NK-92 (cell line): ENCODE data around the gene NKTR.

ENCODE experiments used
- DNase-seq: peaks from one replicate; lab custom pipeline; 2025; ENCODE audit not compliant: unreplicated experiment; lab: John Stamatoyannopoulos, UW

The NKTR gene

DNA sequence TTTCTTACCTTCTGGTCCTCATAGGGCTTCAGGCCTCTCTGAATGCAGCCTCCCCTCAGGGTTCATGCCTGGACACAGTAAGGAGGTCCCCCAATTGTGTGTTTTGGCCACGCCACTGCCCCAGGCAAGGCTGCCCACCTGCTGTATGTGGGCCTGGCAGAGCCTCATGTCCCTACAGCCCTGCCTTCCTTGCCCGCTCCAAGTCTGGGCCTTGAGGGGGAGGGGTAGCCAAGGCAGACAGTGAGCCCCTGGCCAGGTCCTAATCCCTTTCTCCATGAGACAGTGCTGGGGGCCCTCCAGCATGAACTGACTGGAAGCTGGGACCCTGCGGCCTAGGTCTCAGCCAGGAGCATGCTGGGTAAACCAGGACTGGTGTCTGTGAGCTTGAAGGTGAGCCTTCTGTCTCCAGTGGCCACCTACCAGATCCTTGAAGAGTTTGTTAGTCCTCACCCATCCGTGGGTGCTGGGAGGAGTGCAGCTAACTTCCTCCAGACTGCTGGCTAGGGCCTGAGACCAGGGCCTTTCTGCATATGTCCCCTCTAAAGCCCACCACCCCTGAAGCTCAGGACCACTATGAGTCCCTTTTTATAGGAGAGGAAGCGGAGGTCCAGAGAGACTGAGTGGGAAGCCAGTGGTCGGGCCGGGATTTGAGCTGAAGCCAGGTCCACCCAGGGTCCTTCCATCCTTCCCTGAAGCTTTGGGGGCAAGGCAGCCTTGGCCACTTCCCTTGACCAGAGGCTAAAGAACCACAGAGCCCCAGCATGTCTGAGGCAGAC is 61.7 kb downstream of the NKTR start:
- DNase-seq = no peak

DNA sequence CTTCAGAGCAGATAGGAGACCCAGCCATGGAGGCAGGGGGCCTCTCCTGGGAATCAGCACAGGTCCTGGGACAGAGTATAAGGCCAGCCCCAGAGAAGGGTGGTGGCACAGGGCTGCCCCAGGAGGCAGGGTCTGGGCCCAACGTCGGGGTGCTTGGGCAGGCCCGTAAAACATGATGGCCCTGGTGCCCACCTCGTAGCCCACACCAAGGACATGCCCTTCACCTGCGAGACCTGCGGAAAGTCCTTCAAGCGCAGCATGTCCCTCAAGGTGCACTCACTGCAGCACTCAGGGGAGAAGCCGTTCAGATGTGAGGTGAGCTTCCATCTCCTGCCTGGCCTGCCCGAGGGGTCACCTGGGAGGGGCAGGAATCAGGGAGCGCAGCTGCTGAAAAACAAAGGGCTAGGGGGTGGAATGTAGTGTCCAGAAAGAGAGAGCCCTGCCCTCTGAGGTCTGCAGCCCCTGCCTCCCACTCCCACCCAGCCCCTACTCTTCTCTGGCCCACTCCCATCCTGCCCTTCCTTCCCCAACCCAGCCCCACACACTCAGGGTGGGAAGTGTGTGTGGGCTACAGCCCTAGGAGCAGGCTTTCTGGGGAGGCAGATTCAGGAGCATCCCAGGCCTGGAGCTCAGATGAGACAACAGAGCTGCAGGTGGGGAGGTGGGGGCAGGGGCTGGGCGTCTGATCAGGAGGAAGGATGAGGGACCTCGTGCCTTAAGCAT is 62.5 kb downstream of the NKTR start:
- no peak for DNase-seq

DNA sequence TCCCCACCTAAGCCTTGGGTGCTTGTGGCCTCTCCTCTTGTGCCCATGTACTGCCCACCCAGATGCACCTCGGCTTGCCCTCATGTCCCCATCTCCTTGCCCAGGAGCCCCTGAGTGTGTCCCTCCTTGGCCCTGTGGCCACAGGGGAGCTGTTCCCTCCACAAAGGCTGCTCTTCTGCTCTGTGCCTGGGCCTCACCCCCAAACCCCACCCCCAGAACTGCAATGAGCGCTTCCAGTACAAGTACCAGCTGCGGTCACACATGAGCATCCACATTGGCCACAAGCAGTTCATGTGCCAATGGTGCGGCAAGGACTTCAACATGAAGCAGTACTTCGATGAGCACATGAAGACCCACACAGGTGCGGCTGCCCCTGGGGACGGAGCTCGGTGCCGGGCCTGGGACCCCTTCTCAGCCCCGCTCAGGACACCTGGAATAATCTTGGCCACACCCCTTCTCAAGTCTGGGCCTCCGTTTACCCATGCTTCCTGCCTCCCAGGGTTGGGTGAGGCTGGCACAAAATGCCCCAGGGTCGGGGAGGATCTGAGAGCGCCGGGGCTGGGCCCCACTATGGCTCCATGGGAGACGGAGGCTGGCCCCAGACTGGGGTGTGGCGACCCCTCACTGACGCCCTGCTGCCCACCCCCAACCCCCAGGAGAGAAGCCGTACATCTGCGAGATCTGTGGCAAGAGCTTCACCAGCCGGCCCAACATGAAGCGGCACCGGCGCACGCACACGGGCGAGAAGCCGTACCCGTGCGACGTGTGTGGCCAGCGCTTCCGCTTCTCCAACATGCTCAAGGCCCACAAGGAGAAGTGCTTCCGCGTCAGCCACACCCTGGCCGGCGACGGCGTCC is 63.3 kb downstream of the NKTR start:
- DNase-seq = no peak

DNA sequence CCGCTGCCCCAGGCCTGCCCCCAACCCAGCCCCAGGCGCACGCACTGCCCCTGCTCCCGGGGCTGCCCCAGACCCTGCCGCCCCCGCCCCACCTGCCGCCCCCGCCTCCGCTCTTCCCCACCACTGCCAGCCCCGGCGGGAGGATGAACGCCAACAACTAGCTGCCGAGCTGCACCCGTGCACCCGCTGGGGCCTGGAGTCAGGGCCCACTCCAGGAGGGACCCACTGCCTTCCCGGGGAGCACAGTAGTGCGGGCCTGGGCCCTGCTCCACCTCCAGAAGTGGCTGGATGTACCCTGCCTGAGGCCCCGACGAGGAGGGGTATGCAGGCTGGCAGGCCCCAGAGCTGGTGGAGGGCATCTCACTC is 63.9 kb downstream of the NKTR start:
- no peak for DNase-seq

DNA sequence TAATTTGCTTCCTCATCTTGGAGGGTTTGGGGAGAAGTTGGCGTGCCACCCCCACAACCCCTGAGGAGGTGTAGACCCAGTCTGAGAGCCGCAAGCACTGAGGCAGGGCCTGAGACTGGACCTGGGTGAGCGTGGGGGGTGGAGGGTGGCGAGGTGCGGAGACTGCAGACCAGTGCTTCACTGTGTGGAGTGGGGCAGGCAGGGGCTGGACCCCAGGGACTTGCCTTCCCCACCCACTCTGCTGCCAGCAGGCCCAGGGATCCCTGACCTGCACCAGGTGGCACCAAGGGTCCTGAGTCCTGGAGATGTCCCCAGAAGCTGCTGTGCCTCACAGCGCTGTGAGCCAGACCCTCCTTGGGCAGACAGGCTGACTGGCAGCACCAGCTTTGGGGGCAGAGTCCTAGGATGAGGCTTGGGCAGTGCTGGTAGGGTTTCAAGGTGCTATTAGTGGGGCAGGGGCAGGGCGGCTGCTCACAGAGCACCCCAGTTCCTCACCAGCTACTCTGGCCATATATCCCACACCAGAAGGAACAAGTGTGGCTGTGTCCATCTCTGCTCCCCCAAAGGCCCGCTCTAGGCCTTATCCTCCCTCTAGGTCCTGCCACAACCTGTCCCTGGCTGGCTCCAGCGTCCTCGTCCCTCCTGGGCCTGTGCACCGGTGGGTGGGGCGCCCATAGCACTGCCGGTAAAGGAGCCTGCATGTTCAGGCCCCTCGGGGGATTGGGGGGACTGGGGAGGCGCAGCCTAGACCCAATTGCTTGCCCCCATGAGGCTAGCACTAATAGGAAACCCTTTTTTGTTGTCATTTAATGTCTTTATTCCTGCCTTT is 64.8 kb downstream of the NKTR start:
- no peak for DNase-seq

DNA sequence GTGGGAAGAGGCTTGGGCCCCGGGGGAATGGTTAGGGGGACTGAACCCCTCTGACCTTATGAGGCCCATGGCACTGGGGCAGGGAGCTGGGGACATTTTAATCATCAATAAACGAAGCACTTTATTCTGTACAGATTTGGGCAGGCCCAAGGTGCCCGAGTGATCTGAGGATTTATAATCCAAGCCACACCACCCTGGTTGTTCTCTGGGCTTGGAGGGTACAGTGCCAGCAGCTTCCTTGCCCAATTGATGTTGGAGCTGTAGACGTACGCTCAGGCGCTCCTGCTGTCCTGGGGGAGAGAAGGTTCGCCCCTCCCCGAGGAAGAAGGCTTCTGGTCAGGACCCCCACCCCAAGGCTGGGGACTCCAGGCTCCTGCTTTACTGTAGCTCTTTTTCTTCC is 65.5 kb downstream of the NKTR start:
- no peak for DNase-seq

DNA sequence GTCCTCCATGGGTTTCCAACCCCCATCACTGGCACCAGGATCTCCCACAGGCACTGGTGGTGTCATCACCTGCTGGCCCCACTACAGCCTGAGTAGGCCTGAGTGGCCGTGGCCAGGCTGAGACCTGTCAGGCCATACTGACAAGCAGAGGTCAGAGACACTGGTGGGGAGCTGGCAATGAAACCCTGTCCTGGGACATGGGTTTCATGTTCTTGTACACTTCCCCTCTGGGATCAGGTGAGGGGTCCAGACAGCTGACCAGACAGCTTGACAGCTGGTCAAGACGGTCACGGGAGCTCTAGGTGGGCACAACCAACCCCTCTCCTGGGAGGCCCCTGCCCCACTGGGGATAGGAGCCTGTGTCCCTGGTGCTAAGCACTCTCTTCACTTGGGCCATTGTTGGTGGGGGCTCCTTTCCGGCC is 66.1 kb downstream of the NKTR start:
- no peak for DNase-seq

DNA sequence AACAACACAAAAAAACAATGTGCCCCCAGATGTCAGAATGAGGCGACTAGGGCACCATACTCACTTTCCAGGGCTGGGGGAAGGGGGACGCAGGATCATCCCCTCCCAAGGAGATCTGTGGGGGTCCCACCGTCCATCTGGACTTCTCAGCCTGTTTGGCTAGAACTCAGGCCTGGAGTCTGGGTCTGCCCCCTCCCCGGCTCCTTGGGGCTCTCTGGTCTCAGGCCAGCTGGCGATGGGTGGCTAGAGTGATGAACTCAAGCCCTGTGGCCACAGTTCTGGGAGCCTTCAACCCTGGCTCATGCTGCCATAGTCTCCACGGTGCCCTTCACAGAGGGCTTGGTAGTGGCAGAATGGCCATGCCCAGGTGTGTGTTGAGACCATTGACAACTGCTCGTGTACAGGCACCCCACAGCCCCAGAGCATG is 66.6 kb downstream of the NKTR start:
- no peak for DNase-seq

DNA sequence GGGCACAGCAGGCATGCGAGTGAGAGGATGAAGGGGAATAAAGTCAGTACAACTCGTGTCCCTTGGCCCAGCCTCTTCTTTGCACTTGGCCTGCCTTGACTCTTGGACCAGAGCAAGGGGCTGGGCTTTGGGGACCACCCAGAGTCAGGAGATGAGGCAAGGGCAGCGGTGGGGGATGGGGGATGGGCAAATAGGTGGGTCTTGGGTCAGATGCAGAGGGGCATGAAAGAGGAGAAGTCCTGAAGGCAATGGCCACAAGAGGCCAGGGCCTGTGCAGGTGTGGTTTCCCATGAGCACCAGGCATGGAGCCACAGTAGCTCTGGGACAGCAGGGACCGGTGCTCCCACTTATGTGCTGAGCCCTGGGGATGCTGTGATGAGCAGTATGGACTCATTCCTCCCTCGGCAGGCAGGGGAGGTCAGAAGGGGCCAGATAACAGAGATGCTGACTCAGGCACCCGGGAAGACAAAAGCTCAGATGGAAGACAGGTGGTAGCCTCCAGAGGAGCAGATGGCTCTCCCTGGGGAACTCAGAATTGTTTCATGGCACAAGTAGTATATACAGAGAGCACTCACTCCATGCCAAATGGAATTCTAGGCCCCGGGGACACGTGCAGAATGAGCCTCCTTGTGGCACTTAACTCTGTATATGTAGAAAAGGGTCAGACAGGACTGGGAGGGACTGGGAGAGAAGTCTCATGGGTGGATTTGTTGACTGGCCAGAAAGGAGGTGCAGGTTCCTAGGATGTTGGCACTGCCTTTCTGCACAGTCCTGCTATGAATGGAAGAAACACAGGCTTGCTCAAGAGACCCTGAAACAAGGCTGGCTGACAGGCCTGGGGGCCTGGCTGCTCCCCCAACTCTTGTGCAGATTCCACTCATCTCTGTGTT is 67.3 kb downstream of the NKTR start:
- no peak for DNase-seq

DNA sequence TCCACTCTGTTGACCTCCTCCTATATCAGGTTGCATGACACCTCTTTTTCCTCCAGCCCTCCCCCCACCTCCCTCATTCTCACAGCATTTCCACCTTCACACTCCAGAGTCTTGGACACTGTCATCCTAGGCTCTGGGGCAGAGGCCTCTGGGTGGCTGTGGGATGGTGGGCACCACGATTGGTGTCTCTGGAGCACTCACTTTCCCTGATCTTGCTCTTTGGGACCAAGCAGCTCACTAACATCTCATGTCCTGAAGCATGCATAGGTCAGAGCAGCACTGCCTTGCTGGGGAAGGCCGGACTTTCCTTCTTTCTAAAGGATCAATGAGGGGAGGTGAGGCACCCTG is 67.9 kb downstream of the NKTR start:
- no peak for DNase-seq

DNA sequence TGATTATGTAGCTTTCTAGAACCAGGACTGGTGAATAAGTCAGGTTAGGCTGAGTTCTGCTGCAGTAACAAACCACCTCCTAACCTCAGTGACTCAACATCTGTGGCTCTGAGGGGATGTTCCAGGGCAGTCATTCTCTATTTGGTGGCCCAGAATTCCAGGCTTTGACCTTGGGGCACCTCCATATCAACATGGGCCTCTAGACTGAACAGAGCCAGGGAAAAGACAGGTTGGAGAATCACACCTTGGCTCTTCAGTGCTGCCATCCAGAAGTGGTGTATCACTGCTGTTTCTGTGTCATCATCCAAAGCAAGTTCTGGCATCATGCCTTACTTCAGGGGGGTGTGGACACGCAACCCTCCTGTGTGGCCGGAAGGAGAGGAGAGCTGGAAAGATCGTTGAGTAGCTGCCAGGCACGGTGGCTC is 68.3 kb downstream of the NKTR start:
- no peak for DNase-seq

DNA sequence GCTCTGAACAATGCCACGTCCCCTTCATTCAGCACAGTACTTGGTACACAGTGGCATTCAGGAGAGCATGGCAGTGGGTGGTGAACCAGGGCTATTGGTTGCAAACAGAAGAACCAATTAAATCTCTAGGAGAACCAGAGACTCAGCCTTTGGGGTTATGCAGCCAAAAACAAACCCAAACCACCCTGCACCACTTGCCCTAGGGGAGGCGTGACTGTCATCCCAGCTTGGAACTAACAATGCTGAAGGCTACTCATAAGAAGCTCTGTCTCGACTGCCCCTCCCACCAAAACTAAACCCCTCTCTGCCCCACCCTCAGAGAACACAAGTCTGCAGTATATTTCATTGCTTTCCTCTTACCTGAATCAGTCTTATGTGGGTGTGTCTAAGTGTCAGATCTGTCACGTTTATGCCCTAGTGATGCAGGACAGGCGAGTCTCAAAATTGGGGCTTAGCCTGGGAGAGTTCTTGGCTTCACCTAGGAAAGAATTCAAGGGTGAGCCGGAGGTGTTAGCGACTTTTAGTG is 69.6 kb downstream of the NKTR start:
- DNase-seq = no peak

DNA sequence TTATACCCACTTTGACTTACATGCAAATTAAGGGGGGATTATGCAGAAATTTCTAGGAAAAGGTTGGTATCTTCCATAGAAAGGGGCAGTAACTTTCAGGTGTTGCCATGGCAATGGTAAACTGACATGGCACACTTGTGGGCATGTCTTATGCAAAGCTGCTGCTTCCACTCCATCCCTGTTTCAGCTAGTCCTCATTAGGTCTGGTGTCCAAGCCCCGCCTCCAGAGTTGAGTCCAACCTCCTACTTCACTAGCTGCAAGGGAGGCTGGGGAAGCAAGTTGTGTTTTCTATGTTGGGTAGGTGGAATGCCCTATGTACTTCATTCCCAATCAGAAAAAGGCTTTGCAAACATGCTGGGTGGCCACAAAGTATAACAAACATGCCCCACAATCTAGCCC is 70.2 kb downstream of the NKTR start:
- no peak for DNase-seq

DNA sequence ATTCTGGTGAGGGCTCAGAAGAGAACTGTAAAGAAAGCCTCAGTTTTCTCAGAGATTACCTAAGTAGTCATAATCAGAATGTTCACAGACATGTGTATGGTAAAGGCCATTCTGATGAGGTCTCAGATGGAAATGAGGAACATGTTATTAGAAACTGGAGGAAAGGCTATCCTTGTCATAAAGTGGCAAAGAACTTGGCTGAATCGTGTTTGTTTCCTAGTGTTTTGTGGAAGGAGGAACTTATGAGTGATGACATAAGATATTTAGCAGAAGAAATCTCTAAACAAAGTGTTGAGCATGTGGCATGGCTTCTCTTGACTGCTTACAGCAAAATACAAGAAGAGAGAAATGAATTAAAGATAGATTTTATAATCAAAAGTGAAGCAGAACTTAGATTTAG is 72.0 kb downstream of the NKTR start:
- DNase-seq = no peak

DNA sequence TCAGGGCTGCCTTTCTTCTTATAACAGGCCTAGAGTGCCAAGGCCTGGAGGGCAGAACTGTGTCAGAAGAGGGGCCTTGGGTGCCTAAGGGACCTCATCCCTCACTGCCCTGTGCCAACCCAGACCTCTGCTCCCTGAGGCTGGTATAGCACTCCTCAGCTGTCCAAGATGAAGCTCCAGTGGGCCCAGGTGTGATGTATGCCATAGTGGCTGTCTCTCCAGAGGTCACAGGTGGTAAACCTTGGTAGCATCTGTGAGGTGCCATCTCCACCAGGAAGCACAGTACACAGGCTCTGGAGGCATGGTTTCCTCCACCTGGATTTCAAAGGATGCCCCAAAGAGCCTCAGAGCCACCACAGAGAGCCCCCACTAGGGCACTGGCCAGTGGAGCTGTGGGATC is 72.6 kb downstream of the NKTR start:
- DNase-seq = no peak

DNA sequence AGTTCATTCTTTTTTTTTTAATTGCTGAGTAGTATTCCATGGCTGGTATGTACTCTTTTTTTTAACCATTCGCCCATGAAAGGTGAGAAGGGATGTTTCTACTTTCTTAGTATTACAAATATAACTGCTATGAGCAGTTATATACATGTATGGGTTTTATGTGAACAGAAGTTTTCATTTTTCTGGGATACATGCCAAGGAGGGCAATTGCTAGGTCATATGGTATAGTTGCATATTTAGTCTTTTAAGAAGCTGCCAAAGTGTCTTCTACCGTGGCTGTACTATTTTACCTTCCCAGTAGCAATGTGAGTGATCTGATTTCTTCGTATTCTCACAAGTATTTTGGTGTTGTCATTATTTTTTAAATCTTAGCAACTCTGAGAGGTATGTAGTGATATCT is 73.7 kb downstream of the NKTR start:
- no peak for DNase-seq

DNA sequence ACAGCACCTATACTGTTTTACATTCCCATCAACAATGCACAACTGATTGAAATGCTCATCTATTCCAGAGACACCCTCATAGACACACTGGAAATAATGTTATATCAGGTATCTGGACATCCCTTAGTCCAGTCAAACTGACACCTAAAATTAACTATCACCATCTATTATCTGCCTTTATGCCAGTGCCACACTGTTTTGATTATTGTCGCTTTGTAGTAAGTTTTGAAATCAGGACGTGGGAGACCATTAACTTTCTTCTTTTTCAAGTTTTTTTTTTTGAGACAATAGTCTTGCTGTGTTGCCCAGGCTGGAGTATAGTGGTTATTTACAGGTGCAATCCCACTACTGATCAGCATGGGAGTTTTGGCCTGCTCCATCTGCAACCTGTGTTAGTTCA is 75.4 kb downstream of the NKTR start:
- no peak for DNase-seq

DNA sequence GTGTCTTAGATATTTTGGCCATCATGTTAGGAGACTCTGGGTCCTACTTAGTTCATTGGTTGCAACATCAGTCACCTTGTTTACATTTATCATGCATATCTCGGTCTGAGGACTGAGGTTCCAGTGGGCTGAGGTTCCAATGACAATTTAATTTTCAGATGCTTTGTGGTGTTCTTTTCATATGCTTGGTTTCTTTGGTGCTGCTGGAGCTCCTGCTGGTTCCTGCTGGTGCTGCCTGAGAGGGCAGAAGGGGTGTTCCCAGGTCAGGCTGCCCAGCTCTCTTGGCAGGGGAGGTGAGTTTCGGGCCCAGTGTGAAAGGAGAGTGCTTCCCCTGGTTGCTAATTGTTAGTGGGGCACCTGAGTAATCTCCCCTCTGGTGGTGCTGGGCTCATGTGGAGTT is 78.0 kb downstream of the NKTR start:
- DNase-seq = no peak

DNA sequence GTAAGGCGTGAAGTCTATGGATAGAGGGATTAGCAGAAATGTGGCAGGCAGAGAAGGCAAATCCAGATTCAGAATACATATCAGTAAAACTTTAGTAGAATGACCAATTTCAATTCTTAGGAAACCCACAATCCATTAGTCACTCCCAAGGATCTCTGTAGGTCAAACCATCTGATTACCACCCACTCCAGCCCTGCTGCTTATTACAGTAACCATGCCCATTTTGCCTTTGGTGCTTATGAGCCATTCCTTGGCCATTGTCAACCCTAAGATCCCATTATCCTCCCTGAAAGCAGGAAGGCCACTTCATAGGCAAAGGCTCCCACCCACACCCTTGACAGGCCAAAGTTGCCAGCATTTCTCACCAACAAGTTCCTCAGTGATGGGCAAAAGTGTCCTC is 79.8 kb downstream of the NKTR start:
- DNase-seq = no peak

DNA sequence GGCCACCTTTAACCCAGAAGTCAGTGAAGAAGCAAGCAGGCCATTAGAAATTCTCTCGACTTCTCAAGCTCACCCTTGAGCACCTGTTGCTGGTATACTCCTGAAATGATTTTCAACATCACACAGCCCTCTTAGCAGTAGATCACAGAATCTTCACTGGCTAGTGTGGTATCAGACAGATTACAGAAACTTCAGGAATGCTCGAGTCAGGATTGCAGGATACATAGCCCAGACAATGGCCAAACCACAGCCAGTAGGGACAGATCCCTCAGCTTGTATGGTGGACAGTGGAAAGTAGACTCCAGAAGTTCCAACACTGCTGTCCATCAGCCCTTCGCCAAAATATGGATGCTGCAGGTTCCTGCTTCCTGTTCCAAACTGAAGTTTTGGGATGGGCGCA is 80.3 kb downstream of the NKTR start:
- no peak for DNase-seq
